ENCODE data around the gene MST1R. TPM values are rescaled to one million over a fixed set of nuclear protein-coding genes. Genes with fewer than 3 reads are reported as not detected.
A peak's percentile ranks its signal among the peaks of the same experiment; 100 is the strongest.

MST1R gene
- total RNA-seq, 1 experiment from 2014 or later: 39.0 TPM

DNA sequence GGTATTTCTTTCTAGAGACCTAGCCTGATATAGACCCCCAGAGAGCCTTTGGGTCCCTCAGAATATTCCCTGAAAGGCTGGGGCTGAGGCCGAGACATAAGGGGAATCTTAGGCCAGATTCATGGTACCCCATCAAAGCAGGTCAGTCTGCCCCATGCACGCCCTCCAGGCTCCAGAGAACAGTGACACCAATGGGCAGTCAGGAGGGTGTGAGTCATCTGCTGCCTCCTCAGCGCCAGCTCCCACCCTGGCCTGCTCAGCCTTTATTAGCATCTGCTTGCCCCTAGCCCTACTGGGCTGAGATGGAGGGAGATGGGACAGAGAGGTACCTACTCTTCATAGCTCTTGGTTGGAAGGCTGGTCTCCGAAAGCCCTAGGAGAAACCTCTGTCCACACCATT lies 19.7 kb downstream of the MST1R start:
- POLR2A ChIA-PET (ENCODE audit: unreplicated experiment): no interaction called here
- CTCF ChIA-PET: interaction anchor here (1.2 kb wide), 1 partner anchor 16 kb away, joined by 4 read pairs; no protein-coding TSS in a partner anchor

GRCh38 chr3:49882166-49882565 lies 21.5 kb downstream of the MST1R start:
- no peak for TF ChIP-seq EZH2phosphoT487 (IDR thresholded peaks at IDR 0.05; ENCODE audit: borderline replicate concordance, low read length)
- TF ChIP-seq EZH2 (IDR thresholded peaks at IDR 0.05; ENCODE audit: low read length, unreplicated experiment): no peak
- Histone ChIP-seq H3K9ac (ENCODE audit: low read length) (no peak overlapping the region), H3F3A (ENCODE audit: low read length, unreplicated experiment) (no peaks in the 10 kb centered on the region), H3K27me3 (ENCODE audit: low read length) (no peaks in the 10 kb centered on the region), H3K36me3 (ENCODE audit: low read depth, low read length) (no peaks in the 10 kb centered on the region), H3K4me1 (ENCODE audit: insufficient read depth, low read length) (no peaks in the 10 kb centered on the region), H2AFZ (ENCODE audit: low read length) (no peak overlapping the region), H3K9me3 (ENCODE audit: low read length) (no peaks in the 10 kb centered on the region), H3K9me2 (replicated peaks; ENCODE audit: low read length) (no peaks in the 10 kb centered on the region), H3K4me2 (ENCODE audit: low read length) (no peak overlapping the region), H3K4me3 (ENCODE audit: low read length) (no peak overlapping the region), H3K27ac (ENCODE audit: low read length) (no peak overlapping the region), H4K20me1 (ENCODE audit: low read length) (no peaks in the 10 kb centered on the region), H3K79me2 (ENCODE audit: low read length) (no peaks in the 10 kb centered on the region)
- intact Hi-C loops (cut with micrococcal nuclease): no loop called here
- DNase-seq: no peak
- BruUV-seq (replicated peaks): no TSS peak
- CTCF ChIA-PET: interaction anchor here (0.5 to 1.6 kb wide), 3 partner anchors 24 to 43 kb away, joined by 3 to 4 read pairs (median 4); no protein-coding TSS in a partner anchor
- no peak for ATAC-seq
- POLR2A ChIA-PET (ENCODE audit: unreplicated experiment): interaction anchor here (0.6 kb wide), 2 partner anchors 19 to 28 kb away, joined by 3 to 4 read pairs; no protein-coding TSS in a partner anchor

More for the DNA sequence above, 19.7 kb downstream of the MST1R start:
- no TSS peak for BruUV-seq (replicated peaks)
- H3K36me3 ChIP-seq (ENCODE audit: low read depth, low read length): no peaks in the 10 kb centered on the region; the same call in 1 of the 2 replicates
- H3K79me2 ChIP-seq (ENCODE audit: low read length): no peaks in the 10 kb centered on the region
- H4K20me1 ChIP-seq (ENCODE audit: low read length): no peaks in the 10 kb centered on the region
- H3K27me3 ChIP-seq (ENCODE audit: low read length): no peaks in the 10 kb centered on the region
- TF ChIP-seq, protein P1, sequence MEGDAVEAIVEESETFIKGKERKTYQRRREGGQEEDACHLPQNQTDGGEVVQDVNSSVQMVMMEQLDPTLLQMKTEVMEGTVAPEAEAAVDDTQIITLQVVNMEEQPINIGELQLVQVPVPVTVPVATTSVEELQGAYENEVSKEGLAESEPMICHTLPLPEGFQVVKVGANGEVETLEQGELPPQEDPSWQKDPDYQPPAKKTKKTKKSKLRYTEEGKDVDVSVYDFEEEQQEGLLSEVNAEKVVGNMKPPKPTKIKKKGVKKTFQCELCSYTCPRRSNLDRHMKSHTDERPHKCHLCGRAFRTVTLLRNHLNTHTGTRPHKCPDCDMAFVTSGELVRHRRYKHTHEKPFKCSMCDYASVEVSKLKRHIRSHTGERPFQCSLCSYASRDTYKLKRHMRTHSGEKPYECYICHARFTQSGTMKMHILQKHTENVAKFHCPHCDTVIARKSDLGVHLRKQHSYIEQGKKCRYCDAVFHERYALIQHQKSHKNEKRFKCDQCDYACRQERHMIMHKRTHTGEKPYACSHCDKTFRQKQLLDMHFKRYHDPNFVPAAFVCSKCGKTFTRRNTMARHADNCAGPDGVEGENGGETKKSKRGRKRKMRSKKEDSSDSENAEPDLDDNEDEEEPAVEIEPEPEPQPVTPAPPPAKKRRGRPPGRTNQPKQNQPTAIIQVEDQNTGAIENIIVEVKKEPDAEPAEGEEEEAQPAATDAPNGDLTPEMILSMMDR (conservative IDR thresholded peaks at IDR 0.05; ENCODE audit: low read depth, low read length): no peak
- TF ChIP-seq EZH2 (IDR thresholded peaks at IDR 0.05; ENCODE audit: low read length, unreplicated experiment) (no peak), EZH2phosphoT487 (IDR thresholded peaks at IDR 0.05; ENCODE audit: borderline replicate concordance, low read length) (no peak)
- intact Hi-C loops (cut with micrococcal nuclease): no loop called here
- H2AFZ ChIP-seq (ENCODE audit: low read length): no peak overlapping the region
- no peak overlapping the region for H3K4me3 ChIP-seq (ENCODE audit: low read length)
- ATAC-seq: peak; percentile 44
- no peaks in the 10 kb centered on the region for H3F3A ChIP-seq (ENCODE audit: low read length, unreplicated experiment)
- peak; percentile 33 for DNase-seq
- H3K9ac ChIP-seq (ENCODE audit: low read length): no peak overlapping the region
- no peak overlapping the region for H3K4me2 ChIP-seq (ENCODE audit: low read length)
- H3K4me1 ChIP-seq (ENCODE audit: insufficient read depth, low read length): no peaks in the 10 kb centered on the region
- H3K27ac ChIP-seq (ENCODE audit: low read length): no peak overlapping the region
- H3K9me3 ChIP-seq (ENCODE audit: low read length): no peaks in the 10 kb centered on the region
- no peaks in the 10 kb centered on the region for H3K9me2 ChIP-seq (replicated peaks; ENCODE audit: low read length)

DNA sequence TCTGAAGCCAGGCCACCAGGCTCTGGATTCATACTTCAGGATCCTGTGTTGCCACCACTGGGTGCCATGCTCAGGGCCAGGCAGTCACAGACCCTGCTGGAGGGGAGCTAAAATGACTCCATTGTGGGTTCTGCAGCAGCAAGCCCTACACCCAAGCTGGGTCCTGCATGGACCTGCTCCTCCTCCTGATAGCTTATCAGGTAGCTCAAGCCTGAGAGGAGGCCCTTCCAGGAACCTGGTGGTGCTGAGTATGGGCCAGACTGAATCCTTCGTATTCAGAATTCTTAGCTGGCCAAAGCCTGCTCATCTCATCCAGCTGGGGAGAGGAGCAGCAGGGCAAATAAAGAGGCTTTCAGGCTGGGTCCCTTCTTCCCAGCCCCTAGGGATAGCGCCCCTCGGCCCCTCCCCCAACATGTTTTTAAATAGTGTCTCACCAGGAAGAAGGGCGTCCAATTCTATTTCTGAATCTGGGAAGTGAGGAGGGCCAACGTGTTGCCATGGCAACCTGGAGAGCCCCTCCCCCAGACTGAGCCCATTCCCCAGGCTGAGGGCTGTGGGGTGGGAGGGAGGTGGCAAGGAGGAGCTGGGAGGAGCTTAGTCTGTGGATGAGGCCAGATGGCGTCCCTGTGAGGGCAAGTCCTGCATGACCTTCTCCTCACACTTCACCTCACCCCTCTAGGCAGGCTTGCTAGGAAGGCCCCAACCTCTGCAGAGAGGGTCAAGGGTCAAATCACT lies 22.9 kb downstream of the MST1R start:
- no peak overlapping the region for H3K4me2 ChIP-seq (ENCODE audit: low read length)
- TF ChIP-seq EZH2phosphoT487 (IDR thresholded peaks at IDR 0.05; ENCODE audit: borderline replicate concordance, low read length) (no peak), EZH2 (IDR thresholded peaks at IDR 0.05; ENCODE audit: low read length, unreplicated experiment) (no peak)
- TF ChIP-seq, protein P1 (conservative IDR thresholded peaks at IDR 0.05; ENCODE audit: low read depth, low read length): no peak
- POLR2A ChIA-PET (ENCODE audit: unreplicated experiment): interaction anchor here (0.5 kb wide), 1 partner anchor 35 kb away, joined by 5 read pairs; no protein-coding TSS in a partner anchor
- no peak for ATAC-seq
- no peaks in the 10 kb centered on the region for H3K9me3 ChIP-seq (ENCODE audit: low read length)
- H3K9me2 ChIP-seq (replicated peaks; ENCODE audit: low read length): no peaks in the 10 kb centered on the region
- no peak overlapping the region for H2AFZ ChIP-seq (ENCODE audit: low read length)
- no peak overlapping the region for H3K27ac ChIP-seq (ENCODE audit: low read length)
- no peaks in the 10 kb centered on the region for H3K36me3 ChIP-seq (ENCODE audit: low read depth, low read length)
- no peaks in the 10 kb centered on the region for H3K79me2 ChIP-seq (ENCODE audit: low read length)
- no TSS peak for BruUV-seq (replicated peaks)
- CTCF ChIA-PET: interaction anchor here (0.9 kb wide), 1 partner anchor 18 kb away, joined by 3 read pairs; no protein-coding TSS in a partner anchor
- H3K4me3 ChIP-seq (ENCODE audit: low read length): no peak overlapping the region
- DNase-seq: no peak
- H4K20me1 ChIP-seq (ENCODE audit: low read length): no peaks in the 10 kb centered on the region
- H3F3A ChIP-seq (ENCODE audit: low read length, unreplicated experiment): no peaks in the 10 kb centered on the region
- no peaks in the 10 kb centered on the region for H3K4me1 ChIP-seq (ENCODE audit: insufficient read depth, low read length)
- H3K27me3 ChIP-seq (ENCODE audit: low read length): no peaks in the 10 kb centered on the region
- H3K9ac ChIP-seq (ENCODE audit: low read length): no peak overlapping the region
- intact Hi-C loops (cut with micrococcal nuclease): no loop called here

All from PC-3 (cell line).